Sigmoid colon (tissue), 7 donors: ENCODE data around the gene PPA2. TPM values are rescaled to one million over a fixed set of nuclear protein-coding genes. Genes with fewer than 3 reads are reported as not detected.

Experiments
- DNase-seq: peaks from one replicate; pipeline ENCODE4 v3.0.0-alpha.2; 2019
- H3K27ac ChIP-seq, 4 donors: fragments of 200-600 bp; sonication (generic); one replicate each; pipeline ENCODE4 v1.5.1; 2016 to 2019; ENCODE audit warnings: mild to moderate bottlenecking in 1 of 4
- H3K27me3 ChIP-seq, 3 donors: fragments of 200-600 bp; sonication (generic); one replicate each; pipeline ENCODE4 v1.5.1; 2019; ENCODE audit warnings: mild to moderate bottlenecking in 1 of 3
- H3K36me3 ChIP-seq, 4 donors: fragments of 200-600 bp; sonication (generic); one replicate each; pipeline ENCODE4 v1.5.1; 2016 to 2019
- H3K4me1 ChIP-seq, 4 donors: fragments of 200-600 bp; sonication (generic); one replicate each; pipeline ENCODE4 v1.5.1; 2017 to 2019
- H3K4me3 ChIP-seq, 4 donors: fragments of 200-600 bp; sonication (generic); one replicate each; pipeline ENCODE4 v1.5.1; 2017 to 2019; ENCODE audit warnings: mild to moderate bottlenecking in 2 of 4, moderate library complexity in 1 of 4
- H3K9me3 ChIP-seq, 4 donors: fragments of 200-600 bp in 3 of 4; sonication (generic) in 3 of 4; one replicate each; pipeline versions ENCODE4 v1.5.1 to v1.6.1; 2013 to 2019
- EP300 ChIP-seq, 4 donors: sonication (generic); formaldehyde crosslinking; IDR thresholded peaks; one replicate each; pipeline ENCODE4 v1.6.1; 2017; ENCODE audit warnings: antibody characterized with exemption in 4 of 4
- POLR2A ChIP-seq, 2 donors: fragments of 450-650 bp; IDR thresholded peaks; one replicate each; pipeline ENCODE4 v1.6.1; 2016; ENCODE audit warnings: antibody characterized with exemption in 2 of 2, mild to moderate bottlenecking in 2 of 2, moderate library complexity in 2 of 2
- POLR2AphosphoS5 ChIP-seq, 4 donors: sonication (generic); formaldehyde crosslinking; IDR thresholded peaks; one replicate each; pipeline ENCODE4 v1.6.1; 2017; ENCODE audit warnings: antibody characterized with exemption in 4 of 4
- WGBS, 2 donors: extraction: QIAGEN DNeasy Blood & Tissue Kit; methylation state at CpG; one replicate each; pipeline ENCODE4 v1.1.7; 2013; 5-methylcytosine and 5-hydroxymethylcytosine counted together
- intact Hi-C: fragments of 100-400 bp; cut with DNase I; formaldehyde crosslinking; loops from one replicate; pipeline ENCODE4 v1.15.1; 2023
- polyA plus RNA-seq, 3 donors: library from polyadenylated mRNA; stranded (reverse); fragments of 200-250 nt; gene quantifications; one replicate each; pipeline ENCODE4 v1.2.3, GENCODE V29; 2013
- total RNA-seq, 4 donors: library from RNA; depleted of rRNA; stranded (reverse); fragments of >200 nt; gene quantifications; one replicate each; pipeline ENCODE4 v1.1.0, GENCODE V29; 2016
- TF ChIP-seq, protein P1 (sequence below), 4 experiments: fragments of 450-650 bp in 3 of 4; fragments of 200-600 bp in 1 of 4; IDR thresholded peaks; one replicate each; pipeline ENCODE4 v1.5.1; 2016 to 2019; ENCODE audit warnings: antibody characterized with exemption in 4 of 4, mild to moderate bottlenecking in 3 of 4, moderate library complexity in 2 of 4
- donor health status: healthy with polysubstance abuse.
- donor health status: Bipolar disorder and iron deficiency.
- donor health status: healthy.

Gene PPA2
- total and polyA plus RNA-seq, 7 donors = 76.2 to 178 (median 120) TPM

DNA sequence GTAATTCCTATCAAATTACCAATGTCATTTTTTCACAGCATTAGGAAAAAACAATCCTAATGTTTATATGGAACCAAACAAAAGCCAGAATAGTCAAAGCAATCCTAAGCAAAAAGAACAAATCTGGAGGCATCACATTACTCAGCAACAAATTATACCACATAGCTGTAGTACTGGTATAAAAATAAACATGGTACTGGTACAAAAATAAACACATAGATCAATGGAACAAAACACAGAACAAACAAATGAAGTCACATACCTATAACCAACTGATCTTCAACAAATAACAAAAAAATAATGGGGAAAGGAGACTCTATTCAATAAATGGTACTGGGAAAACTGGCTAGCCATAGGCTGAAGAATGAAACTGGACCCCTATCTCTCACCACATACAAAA lies 37.4 kb downstream of the PPA2 start:
- H3K4me1 ChIP-seq = no peaks in the 10 kb centered on the region
- H3K27ac ChIP-seq = no peak overlapping the region
- H3K9me3 ChIP-seq = no peaks in the 10 kb centered on the region
- H3K36me3 ChIP-seq = peaks cover 0 to 70% (median 8%) of the 10 kb centered on the region in 4 donors
- intact Hi-C loops = no loop called here
- no peak overlapping the region for H3K4me3 ChIP-seq
- H3K27me3 ChIP-seq = no peaks in the 10 kb centered on the region
- TF ChIP-seq POLR2A (IDR thresholded peaks at IDR 0.05) (no peak), POLR2AphosphoS5 (IDR thresholded peaks at IDR 0.05) (no peak), EP300 (IDR thresholded peaks at IDR 0.05) (no peak)
- TF ChIP-seq, protein P1, sequence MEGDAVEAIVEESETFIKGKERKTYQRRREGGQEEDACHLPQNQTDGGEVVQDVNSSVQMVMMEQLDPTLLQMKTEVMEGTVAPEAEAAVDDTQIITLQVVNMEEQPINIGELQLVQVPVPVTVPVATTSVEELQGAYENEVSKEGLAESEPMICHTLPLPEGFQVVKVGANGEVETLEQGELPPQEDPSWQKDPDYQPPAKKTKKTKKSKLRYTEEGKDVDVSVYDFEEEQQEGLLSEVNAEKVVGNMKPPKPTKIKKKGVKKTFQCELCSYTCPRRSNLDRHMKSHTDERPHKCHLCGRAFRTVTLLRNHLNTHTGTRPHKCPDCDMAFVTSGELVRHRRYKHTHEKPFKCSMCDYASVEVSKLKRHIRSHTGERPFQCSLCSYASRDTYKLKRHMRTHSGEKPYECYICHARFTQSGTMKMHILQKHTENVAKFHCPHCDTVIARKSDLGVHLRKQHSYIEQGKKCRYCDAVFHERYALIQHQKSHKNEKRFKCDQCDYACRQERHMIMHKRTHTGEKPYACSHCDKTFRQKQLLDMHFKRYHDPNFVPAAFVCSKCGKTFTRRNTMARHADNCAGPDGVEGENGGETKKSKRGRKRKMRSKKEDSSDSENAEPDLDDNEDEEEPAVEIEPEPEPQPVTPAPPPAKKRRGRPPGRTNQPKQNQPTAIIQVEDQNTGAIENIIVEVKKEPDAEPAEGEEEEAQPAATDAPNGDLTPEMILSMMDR (IDR thresholded peaks at IDR 0.05) = no peak
- DNase-seq = no peak

DNA sequence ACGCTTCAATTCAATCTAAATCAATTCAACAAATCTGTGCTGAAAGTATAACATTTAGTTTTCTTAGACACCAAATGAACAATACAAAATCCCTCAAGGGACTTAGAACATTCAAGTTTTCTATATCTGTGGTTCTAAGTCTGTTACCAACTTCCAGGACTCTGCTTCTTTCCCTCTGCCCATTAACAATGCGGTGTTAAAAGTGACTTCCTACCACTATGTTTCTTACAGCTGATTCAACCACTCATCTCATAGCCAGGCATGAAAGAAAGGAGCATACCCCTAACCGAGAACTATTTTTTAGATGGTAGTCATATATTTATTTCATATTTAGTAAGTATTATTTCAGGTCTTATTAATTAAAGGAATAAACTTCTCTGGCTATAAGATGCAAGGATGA lies 38.9 kb downstream of the PPA2 start:
- intact Hi-C loops = no loop called here
- no peak overlapping the region for H3K4me3 ChIP-seq
- no peak for DNase-seq
- no peaks in the 10 kb centered on the region for H3K4me1 ChIP-seq
- no peak overlapping the region for H3K27ac ChIP-seq
- WGBS, 2 donors = 98% methylated on average over 3 of the region's 3 CpGs
- TF ChIP-seq, protein P1 (IDR thresholded peaks at IDR 0.05) = no peak
- no peak for TF ChIP-seq EP300 (IDR thresholded peaks at IDR 0.05)
- TF ChIP-seq POLR2AphosphoS5 (IDR thresholded peaks at IDR 0.05) = no peak
- TF ChIP-seq POLR2A (IDR thresholded peaks at IDR 0.05) = no peak
- no peaks in the 10 kb centered on the region for H3K27me3 ChIP-seq
- H3K36me3 ChIP-seq = peaks cover 0 to 78% (median 8%) of the 10 kb centered on the region in 4 donors
- H3K9me3 ChIP-seq = no peaks in the 10 kb centered on the region

DNA sequence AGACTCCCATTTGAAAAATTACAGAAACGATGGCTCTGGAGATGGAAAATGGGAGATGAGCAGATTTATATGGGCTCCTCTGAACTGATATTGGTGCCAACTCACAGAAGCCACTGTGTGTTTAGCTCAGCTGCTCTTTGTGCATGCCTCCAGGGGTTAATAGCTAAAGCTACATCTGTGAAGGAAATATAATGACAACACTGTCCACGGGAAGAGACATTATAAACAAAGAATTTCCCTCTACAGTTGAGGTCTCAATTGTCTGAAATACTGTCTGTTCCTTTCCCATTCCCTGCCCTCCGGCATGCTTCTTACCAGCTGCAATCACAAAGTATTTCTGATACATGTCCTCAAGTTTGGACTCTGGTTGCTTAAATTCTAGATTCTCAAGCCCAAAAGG lies 40.4 kb downstream of the PPA2 start:
- Histone ChIP-seq H3K27ac (no peak overlapping the region), H3K36me3 (peaks cover 0 to 78% (median 8%) of the 10 kb centered on the region in 4 donors), H3K4me1 (no peaks in the 10 kb centered on the region), H3K27me3 (no peaks in the 10 kb centered on the region), H3K9me3 (no peaks in the 10 kb centered on the region), H3K4me3 (no peak overlapping the region)
- intact Hi-C loops = no loop called here
- DNase-seq = no peak
- TF ChIP-seq POLR2AphosphoS5 (IDR thresholded peaks at IDR 0.05) = no peak
- TF ChIP-seq, protein P1 (IDR thresholded peaks at IDR 0.05) = no peak
- no peak for TF ChIP-seq EP300 (IDR thresholded peaks at IDR 0.05)
- TF ChIP-seq POLR2A (IDR thresholded peaks at IDR 0.05) = no peak
- 85 to 86% methylated on average over 3 of the region's 3 CpGs for WGBS, 2 donors

DNA sequence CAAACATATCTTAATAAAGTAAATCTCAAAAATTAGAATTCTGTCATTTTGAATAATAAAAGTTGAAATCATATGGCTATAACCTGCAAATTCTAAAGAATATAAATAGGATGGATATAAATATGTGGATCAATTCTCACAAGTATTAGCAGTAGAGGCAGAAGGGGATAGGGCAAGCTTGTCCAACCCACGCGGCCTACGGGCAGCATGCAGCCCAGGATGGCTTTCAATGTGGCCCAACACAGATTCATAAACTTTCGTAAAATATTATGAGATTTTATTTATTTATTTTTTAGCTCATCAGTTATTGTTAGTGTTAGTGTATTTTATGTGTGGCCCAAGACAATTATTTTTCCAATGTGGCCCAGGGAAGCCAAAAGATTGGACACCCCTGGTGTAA lies 41.4 kb downstream of the PPA2 start:
- Histone ChIP-seq H3K4me1 (no peaks in the 10 kb centered on the region), H3K27ac (no peak overlapping the region), H3K27me3 (no peaks in the 10 kb centered on the region), H3K36me3 (peaks cover 0 to 69% (median 8%) of the 10 kb centered on the region in 4 donors), H3K9me3 (no peaks in the 10 kb centered on the region), H3K4me3 (no peak overlapping the region)
- no peak for DNase-seq
- TF ChIP-seq EP300 (IDR thresholded peaks at IDR 0.05) (no peak), POLR2A (IDR thresholded peaks at IDR 0.05) (no peak), POLR2AphosphoS5 (IDR thresholded peaks at IDR 0.05) (no peak)
- TF ChIP-seq, protein P1 (IDR thresholded peaks at IDR 0.05) = no peak
- WGBS, 2 donors = 97 to 98% methylated on average over 4 of the region's 4 CpGs
- intact Hi-C loops = no loop called here

DNA sequence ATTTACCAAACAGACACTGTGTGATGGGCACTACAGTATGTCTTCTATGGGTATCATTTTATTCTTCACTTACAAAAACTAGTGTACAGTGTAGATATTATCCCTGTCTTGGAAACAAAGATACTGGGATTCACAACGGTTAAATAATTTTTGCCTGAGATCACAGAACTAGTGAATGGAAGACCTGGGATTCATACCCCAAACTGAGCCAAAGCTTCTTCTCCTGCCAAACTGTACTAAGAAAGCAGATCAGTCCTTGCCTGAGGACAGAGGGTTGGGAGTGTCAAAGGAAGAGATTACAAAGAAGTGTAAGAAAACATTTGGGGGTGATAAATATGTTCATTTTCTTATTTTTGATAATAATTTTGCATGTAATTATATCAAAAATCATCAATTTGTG lies 43.1 kb downstream of the PPA2 start:
- H3K36me3 ChIP-seq = peaks cover 0 to 65% (median 8%) of the 10 kb centered on the region in 4 donors
- H3K4me1 ChIP-seq = no peaks in the 10 kb centered on the region
- no peak for DNase-seq
- H3K4me3 ChIP-seq = no peak overlapping the region
- WGBS, 2 donors = 0 to 42% methylated on average over 1 of the region's 1 CpG
- no peak overlapping the region for H3K27ac ChIP-seq
- H3K27me3 ChIP-seq = no peaks in the 10 kb centered on the region
- peaks cover 0 to 1% (median 0%) of the 10 kb centered on the region in 4 donors for H3K9me3 ChIP-seq
- intact Hi-C loops = no loop called here
- TF ChIP-seq POLR2AphosphoS5 (IDR thresholded peaks at IDR 0.05) (no peak), EP300 (IDR thresholded peaks at IDR 0.05) (no peak), POLR2A (IDR thresholded peaks at IDR 0.05) (no peak)
- TF ChIP-seq, protein P1 (IDR thresholded peaks at IDR 0.05) = no peak
